ENCODE data around the gene DDIAS. TPM values are rescaled to one million over a fixed set of nuclear protein-coding genes. Genes with fewer than 3 reads are reported as not detected.

DDIAS gene, protein sequence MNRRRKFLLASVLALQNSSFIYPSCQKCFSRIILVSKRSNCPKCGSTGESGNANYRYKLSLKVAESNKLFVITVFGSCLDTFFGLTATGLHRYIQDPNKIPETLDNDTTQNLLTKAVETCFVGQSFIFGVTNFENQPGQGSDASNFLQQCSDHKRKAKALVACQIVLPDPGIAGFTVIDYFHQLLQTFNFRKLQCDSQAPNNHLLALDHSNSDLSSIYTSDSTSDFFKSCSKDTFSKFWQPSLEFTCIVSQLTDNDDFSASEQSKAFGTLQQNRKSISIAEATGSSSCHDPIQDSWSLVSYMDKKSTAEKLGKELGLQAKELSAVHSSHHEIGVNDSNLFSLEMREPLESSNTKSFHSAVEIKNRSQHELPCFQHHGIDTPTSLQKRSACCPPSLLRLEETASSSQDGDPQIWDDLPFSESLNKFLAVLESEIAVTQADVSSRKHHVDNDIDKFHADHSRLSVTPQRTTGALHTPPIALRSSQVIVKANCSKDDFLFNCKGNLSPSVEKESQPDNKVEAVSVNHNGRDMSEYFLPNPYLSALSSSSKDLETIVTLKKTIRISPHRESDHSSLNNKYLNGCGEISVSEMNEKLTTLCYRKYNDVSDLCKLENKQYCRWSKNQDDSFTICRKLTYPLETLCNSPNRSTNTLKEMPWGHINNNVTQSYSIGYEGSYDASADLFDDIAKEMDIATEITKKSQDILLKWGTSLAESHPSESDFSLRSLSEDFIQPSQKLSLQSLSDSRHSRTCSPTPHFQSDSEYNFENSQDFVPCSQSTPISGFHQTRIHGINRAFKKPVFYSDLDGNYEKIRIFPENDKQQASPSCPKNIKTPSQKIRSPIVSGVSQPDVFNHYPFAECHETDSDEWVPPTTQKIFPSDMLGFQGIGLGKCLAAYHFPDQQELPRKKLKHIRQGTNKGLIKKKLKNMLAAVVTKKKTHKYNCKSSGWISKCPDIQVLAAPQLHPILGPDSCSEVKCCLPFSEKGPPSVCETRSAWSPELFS
- total RNA-seq: 8.5 and 9.2 TPM in 2 replicates
- 3.5 and 4.5 TPM in 2 replicates for polyA plus RNA-seq
- polyA plus RNA-seq (2011; cell fraction: cytosol; rRNA removed): 6.4 and 6.8 TPM in 2 replicates
- 4.7 and 5.0 TPM in 2 replicates for polyA plus RNA-seq (2011; cell fraction: nucleus; rRNA removed)
- polyA plus RNA-seq (2012): 7.7 and 11.7 TPM in 2 replicates
- 7.2 and 8.6 TPM in 2 replicates for polyA minus RNA-seq
- polyA minus RNA-seq (2011; cell fraction: cytosol; rRNA and poly(A)+ RNA removed): 15.7 TPM
- polyA minus RNA-seq (2011; cell fraction: nucleus; rRNA and poly(A)+ RNA removed): 2.5 and 4.1 TPM in 2 replicates
- percentile 55 among the genes with signal in this experiment for Bru-seq, nascent RNA
- percentile 45 among the genes with signal in this experiment for BruChase-seq, experiment 1, labeled RNA remaining after a 6-hour chase
- BruChase-seq, experiment 2, labeled RNA remaining after a 2-hour chase: percentile 58 among the genes with signal in this experiment
- long read RNA-seq, transcript DDIAS-211 (6 exons, 3,533 nt): major isoform, 25 of 44 reads
- long read RNA-seq, transcript DDIAS-202 (5 exons, 607 nt): minor isoform, 13 of 44 reads
- long read RNA-seq, partial matches to known transcripts: 1 of 44 reads
- long read RNA-seq, other reads (novel, unspliced or antisense): 5 of 44 reads

DNA sequence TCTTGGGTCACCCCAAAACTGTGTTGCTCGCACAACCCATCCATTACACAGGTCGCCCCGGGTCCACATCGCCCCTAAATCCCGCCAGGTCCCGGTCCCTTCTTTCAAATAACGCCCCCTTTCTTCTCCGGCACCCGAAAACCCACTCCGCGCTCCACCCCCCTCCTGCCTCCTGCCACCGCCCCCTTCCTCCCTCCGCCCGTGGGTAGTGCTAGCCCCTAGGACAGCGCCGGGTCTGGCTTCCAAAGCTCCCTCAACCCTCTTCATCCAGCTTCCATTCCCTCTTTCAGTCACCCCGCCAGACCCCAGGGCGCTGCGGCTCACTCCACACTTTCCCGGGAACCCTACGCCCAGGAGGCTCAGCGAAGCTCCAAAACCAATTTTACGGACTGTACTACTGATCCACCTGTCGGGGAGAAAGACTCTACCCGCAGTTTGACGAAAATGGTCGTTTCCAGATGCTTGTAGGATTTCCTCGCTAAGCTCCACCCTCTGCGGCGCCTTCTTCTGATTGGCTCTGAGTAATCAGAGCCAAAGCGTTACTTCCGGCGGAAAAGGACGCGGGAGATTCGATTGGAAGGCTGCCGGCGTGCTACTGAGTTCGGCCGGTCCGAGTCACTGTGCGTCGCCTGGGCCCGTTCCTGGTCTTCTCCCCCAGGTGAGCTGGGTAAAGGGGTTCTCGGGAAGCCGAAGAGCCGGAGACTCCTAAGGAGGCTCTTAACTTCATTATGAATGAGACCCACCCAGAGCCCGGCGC lies at the start of gene DDIAS:
Gene DDIAS (plus strand): TSS at position 572 of the 757 bp plus-strand sequence. CDS start 13,003 bp downstream, outside the sequence.
- CTCF ChIA-PET: interaction anchor here (0.7 to 9.1 kb wide), 20 partner anchors 11 to 381 kb away, joined by 3 to 191 read pairs (median 5); partner anchors contain the start of genes ANKRD42 and PCF11
- FAIRE-seq (peak; percentile 96), DNase-seq (ENCODE audit: low read depth, low spot score) (peak; percentile 96)
- no peaks in the 10 kb centered on the region for H3K9me1 ChIP-seq (replicated peaks; ENCODE audit: control insufficient read depth, extremely low read depth, insufficient read depth, low read length)
- H3K79me2 ChIP-seq (ENCODE audit: control insufficient read depth, insufficient read depth, low read length): peaks cover 37% of the 10 kb centered on the region
- peak within 1 kb of the TSS; percentile 87 for H3K4me2 ChIP-seq (ENCODE audit: insufficient read depth, low read length)
- dilution Hi-C loops (cut with MboI; ENCODE audit: extremely low pct_ligation_motif_present, low sequenced_read_pairs): no loop called here
- peak within 1 kb of the TSS; percentile 85 for H2AFZ ChIP-seq (ENCODE audit: low read depth, low read length)
- no peaks in the 10 kb centered on the region for H3K36me3 ChIP-seq (ENCODE audit: control insufficient read depth in 2 of 2, extremely low read depth in 1 of 2, insufficient read depth in 2 of 2, low read length in 2 of 2)
- TF ChIP-seq POLR2AphosphoS5 (IDR thresholded peaks at IDR 0.05; ENCODE audit: insufficient read depth, low read depth, low read length) (peak; percentile 49), FOS (IDR thresholded peaks at IDR 0.05; ENCODE audit: borderline replicate concordance, insufficient read depth, low read length) (no peak), POLR2A (IDR thresholded peaks at IDR 0.05; ENCODE audit: low read depth, low read length) (peak; percentile 34)
- TF ChIP-seq, protein P1, sequence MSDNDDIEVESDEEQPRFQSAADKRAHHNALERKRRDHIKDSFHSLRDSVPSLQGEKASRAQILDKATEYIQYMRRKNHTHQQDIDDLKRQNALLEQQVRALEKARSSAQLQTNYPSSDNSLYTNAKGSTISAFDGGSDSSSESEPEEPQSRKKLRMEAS (IDR thresholded peaks at IDR 0.05; ENCODE audit: insufficient read depth, insufficient read length): peak; percentile 88
- H3K27ac ChIP-seq (ENCODE audit: insufficient read depth, low read depth, low read length): peak within 1 kb of the TSS; percentile 52
- H4K20me1 ChIP-seq (replicated peaks; ENCODE audit: control insufficient read depth, extremely low read depth, insufficient read depth, low read length): no peaks in the 10 kb centered on the region
- POLR2A ChIA-PET: interaction anchor here (0.6 to 2.1 kb wide), 6 partner anchors 12 to 255 kb away, joined by 3 to 8 read pairs (median 5); partner anchors contain the start of gene PCF11
- no peaks in the 10 kb centered on the region for H3K27me3 ChIP-seq (ENCODE audit: control insufficient read depth in 2 of 2, insufficient read depth in 2 of 2, low read length in 2 of 2)
- H3K4me3 ChIP-seq (replicated peaks in 1 of 3; ENCODE audit: insufficient read depth in 1 of 3, low read depth in 1 of 3, low read length in 3 of 3): peak within 1 kb of the TSS; percentile 50 to 75 (median 66)
- BruUV-seq (replicated peaks): no TSS peak
- peaks cover 32% of the 10 kb centered on the region for H3K4me1 ChIP-seq (ENCODE audit: control insufficient read depth, extremely low read depth, insufficient read depth, low read length)
- H3K9me3 ChIP-seq (replicated peaks; ENCODE audit: control insufficient read depth, insufficient read depth, low read length): no peaks in the 10 kb centered on the region
- H3K9ac ChIP-seq (replicated peaks; ENCODE audit: extremely low read depth, insufficient read depth, low read length): peak within 1 kb of the TSS; percentile 56
- intact Hi-C loops (cut with micrococcal nuclease): loop anchor here (1.0 to 10.0 kb wide), 6 partner anchors 17 to 383 kb away; partner anchors contain the start of genes ANKRD42, CCDC90B and RAB30
